ENCODE results near the gene TMEM272.

GRCh38 chr13:51874651-51875050, 29.7 kb upstream of the TMEM272 start:
- TF ChIP-seq EZH2 (IDR thresholded peaks at IDR 0.05; ENCODE audit: insufficient read depth, poor library complexity, severe bottlenecking) (no peak), EZH2phosphoT487 (IDR thresholded peaks at IDR 0.05; ENCODE audit: insufficient read depth, low read depth) (no peak)
